ENCODE measurements around the gene TSPYL6. TPM values are rescaled to one million over a fixed set of nuclear protein-coding genes. Genes with fewer than 3 reads are reported as not detected.

TSPYL6 gene
- total and polyA plus RNA-seq, 2 of the 8 experiments (the other 6 are each of a cell fraction or from before 2014, with no cell fraction given) = not detected

- DNase-seq (ENCODE audit: low read depth in 1 of 2, low spot score in 2 of 2) (no peak), FAIRE-seq (no peak)
- Histone ChIP-seq H3K79me2 (ENCODE audit: control insufficient read depth in 1 of 2, insufficient read depth in 2 of 2, low read length in 2 of 2) (no peaks in the 10 kb centered on the region), H4K8ac (ENCODE audit: extremely low read depth, insufficient read depth, low read length) (no peak overlapping the region), H2BK20ac (ENCODE audit: low read length) (no peak overlapping the region), H3K18ac (ENCODE audit: extremely low read depth, low read length) (no peak overlapping the region), H3K9ac (replicated peaks in 1 of 4; ENCODE audit: extremely low read depth in 1 of 4, low read depth in 3 of 4, low read length in 3 of 4) (no peak overlapping the region), H2AK5ac (ENCODE audit: low read depth, low read length) (no peak overlapping the region), H3K9me3 (ENCODE audit: insufficient read depth in 2 of 2, low read depth in 1 of 2, low read length in 1 of 2) (no peaks in the 10 kb centered on the region), H3K27me3 (replicated peaks in 1 of 4; ENCODE audit: control insufficient read depth in 3 of 4, extremely low read depth in 1 of 4, insufficient read depth in 3 of 4, low read length in 3 of 4) (no peaks in the 10 kb centered on the region), H2BK5ac (ENCODE audit: low read depth, low read length) (no peak overlapping the region), H4K91ac (replicated peaks; ENCODE audit: insufficient read length, low read length) (no peak overlapping the region), H2AFZ (ENCODE audit: low read length) (no peak overlapping the region), H4K20me1 (replicated peaks in 1 of 2; ENCODE audit: control insufficient read depth in 1 of 2, insufficient read depth in 2 of 2, low read length in 2 of 2) (no peaks in the 10 kb centered on the region), H2BK12ac (ENCODE audit: low read depth, low read length) (no peak overlapping the region), H3K27ac (ENCODE audit: low read depth, low read length) (no peak overlapping the region), H3K23ac (ENCODE audit: insufficient read length) (no peak overlapping the region), H3K23me2 (ENCODE audit: low read depth, low read length) (no peaks in the 10 kb centered on the region), H2BK120ac (replicated peaks; ENCODE audit: low read depth, low read length) (no peak overlapping the region), H3K79me1 (ENCODE audit: low read depth, low read length) (no peaks in the 10 kb centered on the region), H3K56ac (replicated peaks; ENCODE audit: insufficient read length, low read depth, low read length) (no peak overlapping the region), H3K4me1 (replicated peaks in 1 of 4; ENCODE audit: control insufficient read depth in 3 of 4, insufficient read depth in 4 of 4, low read length in 3 of 4) (no peaks in the 10 kb centered on the region), H3K4me2 (ENCODE audit: insufficient read depth in 1 of 2, low read depth in 2 of 2, low read length in 2 of 2) (no peak overlapping the region), H2BK15ac (ENCODE audit: low read length) (no peak overlapping the region), H3K14ac (ENCODE audit: insufficient read length) (no peak overlapping the region), H3K4me3 (ENCODE audit: extremely low read depth in 1 of 4, insufficient read depth in 2 of 4, low read depth in 3 of 4, low read length in 4 of 4) (no peak overlapping the region), H3K4ac (replicated peaks; ENCODE audit: insufficient read length, low read depth, low read length) (no peak overlapping the region), H4K5ac (ENCODE audit: insufficient read length, low read depth, low read length) (no peak overlapping the region), H3K36me3 (ENCODE audit: control insufficient read depth in 2 of 4, insufficient read depth in 4 of 4, low read length in 3 of 4) (no peaks in the 10 kb centered on the region)
- TF ChIP-seq CTBP2 (IDR thresholded peaks at IDR 0.05; ENCODE audit: borderline replicate concordance, insufficient read depth, insufficient read length, low read length) (no peak), ATF3 (IDR thresholded peaks at IDR 0.05; ENCODE audit: insufficient read depth, low read depth, low read length) (no peak), TAF7 (optimal IDR thresholded peaks at IDR 0.05; ENCODE audit: borderline replicate concordance, low read depth, low read length) (no peak), HDAC2 (IDR thresholded peaks at IDR 0.05; ENCODE audit: borderline replicate concordance in 1 of 2, low read depth in 2 of 2, low read length in 2 of 2) (no peak), PHF8 (conservative IDR thresholded peaks at IDR 0.05; ENCODE audit: low read depth, low read length) (no peak), SP1 (IDR thresholded peaks at IDR 0.05; ENCODE audit: low read depth, low read length) (no peak), KDM1A (IDR thresholded peaks at IDR 0.05; ENCODE audit: borderline replicate concordance, low read length) (no peak), BACH1 (IDR thresholded peaks at IDR 0.05; ENCODE audit: low read length) (no peak)
- ChIA-PET POLR2A (ENCODE audit: partially characterized antibody) (no interaction called here), CTCF (ENCODE audit: partially characterized antibody) (interaction anchor here (1.1 kb wide), 1 partner anchor 49 kb away, joined by 4 read pairs; no protein-coding TSS in a partner anchor)
Measured at GRCh38 chr2:54303631-54304030, 47.6 kb upstream of the TSPYL6 start.

Data from H1 (cell line).